A549 (cell line): ENCODE results near the gene NLK. TPM values are rescaled to one million over a fixed set of nuclear protein-coding genes. Genes with fewer than 3 reads are reported as not detected.

Experiments used
- ATAC-seq, 2 experiments: fragments of 200-7000 bp in 1 of 2; fragments of >200 bp in 1 of 2; cut with Nextera tagmentation in 1 of 2; cut with Tn5 transposase in 1 of 2; 3 replicates each; pipeline versions ENCODE4 v1.8.0 to v1.9.1; 2018 to 2020; ENCODE audit warnings: mild to moderate bottlenecking in 1 of 2, moderate library complexity in 1 of 2
- CTCF ChIA-PET: fragments of 300-600 bp; sonication (Branson Sonifier 250); formaldehyde crosslinking; extraction: SDS; loops from one replicate; lab custom pipeline; 2021; ENCODE audit warnings: antibody characterized with exemption, inconsistent platforms; lab: Yijun Ruan, JAX
- POLR2A ChIA-PET: fragments of 350-600 bp; formaldehyde crosslinking; extraction: SDS; loops from one replicate; lab custom pipeline; 2021; ENCODE audit warnings: antibody characterized with exemption, inconsistent platforms; lab: Yijun Ruan, JAX
- DNase-seq, 2 experiments: peaks; one replicate each; pipeline versions ENCODE4 v3.0.0 to v3.0.0-alpha.2; 2011 to 2016; ENCODE audit warnings: low read depth in 1 of 2, low spot score in 1 of 2
- FAIRE-seq: peaks from 2 replicates; lab custom pipeline; 2011; peaks lifted over from hg19 to GRCh38; lab: Jason Lieb, UNC
- H3K27ac ChIP-seq, 2 experiments: fragments of >200 bp; sonication (Bioruptor Twin); formaldehyde crosslinking; 3 replicates each; pipeline ENCODE4 v1.5.1; 2016 to 2017
- H3K4me1 ChIP-seq: fragments of >200 bp; sonication (Bioruptor Twin); formaldehyde crosslinking; 3 replicates; pipeline ENCODE4 v1.6.1; 2016
- H3K4me2 ChIP-seq: fragments of >200 bp; sonication (Bioruptor Twin); formaldehyde crosslinking; 3 replicates; pipeline ENCODE4 v1.6.1; 2016
- H3K4me3 ChIP-seq: fragments of >200 bp; sonication (Bioruptor Twin); formaldehyde crosslinking; 3 replicates; pipeline ENCODE4 v1.5.1; 2016
- H3K9me3 ChIP-seq: fragments of >200 bp; sonication (Bioruptor Twin); formaldehyde crosslinking; 3 replicates; pipeline ENCODE4 v1.6.1; 2016
- CEBPB ChIP-seq, 2 experiments: fragments of >200 bp in 1 of 2; sonication (Bioruptor Twin) in 1 of 2; formaldehyde crosslinking in 1 of 2; IDR thresholded peaks; 2 replicates each; pipeline ENCODE4 v1.6.1; 2012 to 2016
- CHD2 ChIP-seq: fragments of 150-350 bp; IDR thresholded peaks from 2 replicates; pipeline ENCODE4 v1.6.1; 2014; ENCODE audit warnings: low read length; ENCODE audit not compliant: partially characterized antibody
- CHD4 ChIP-seq: fragments of 200-600 bp; sonication (generic); IDR thresholded peaks from 2 replicates; pipeline ENCODE4 v1.6.1; 2016; ENCODE audit warnings: antibody characterized with exemption, mild to moderate bottlenecking, borderline replicate concordance
- CTCF ChIP-seq: fragments of >200 bp; sonication (Bioruptor Twin); formaldehyde crosslinking; IDR thresholded peaks from 3 replicates; pipeline ENCODE4 v1.5.1; 2016
- EP300 ChIP-seq, 2 experiments: fragments of >200 bp; sonication (Bioruptor Twin); formaldehyde crosslinking; IDR thresholded peaks; 2 replicates in 1 of 2; 3 replicates in 1 of 2; pipeline ENCODE4 v1.6.1; 2016 to 2017
- ESRRA ChIP-seq: fragments of 150-350 bp; IDR thresholded peaks from 2 replicates; pipeline ENCODE4 v1.6.1; 2014; ENCODE audit warnings: mild to moderate bottlenecking, low read length, borderline replicate concordance
- FOSL2 ChIP-seq, 2 experiments: fragments of 450-650 bp in 1 of 2; fragments of >200 bp in 1 of 2; sonication (Bioruptor Twin) in 1 of 2; formaldehyde crosslinking; IDR thresholded peaks; 2 replicates each; pipeline versions ENCODE4 v1.5.0 to v1.6.1; 2016 to 2020; ENCODE audit warnings: mild to moderate bottlenecking in 1 of 2, moderate library complexity in 1 of 2
- HDAC2 ChIP-seq: fragments of 200-600 bp; sonication (generic); IDR thresholded peaks from 2 replicates; pipeline ENCODE4 v1.6.1; 2016
- HES2 ChIP-seq: fragments of >200 bp; sonication (Bioruptor Twin); formaldehyde crosslinking; IDR thresholded peaks from 2 replicates; pipeline ENCODE4 v1.6.1; 2016
- HMGXB4 ChIP-seq: fragments of 250-450 bp; sonication (Bioruptor Pico); IDR thresholded peaks from 2 replicates; pipeline ENCODE4 v1.5.0; 2021; ENCODE audit warnings: mild to moderate bottlenecking, moderate library complexity, borderline replicate concordance
- HOXA7 ChIP-seq: fragments of 250-450 bp; sonication (Bioruptor Pico); IDR thresholded peaks from 2 replicates; pipeline ENCODE4 v1.5.0; 2020; ENCODE audit warnings: mild to moderate bottlenecking, moderate library complexity
- HOXB13 ChIP-seq: fragments of 250-450 bp; sonication (Bioruptor Pico); IDR thresholded peaks from 2 replicates; pipeline ENCODE4 v1.5.0; 2020; ENCODE audit warnings: low read depth, mild to moderate bottlenecking, moderate library complexity
- JUNB ChIP-seq: fragments of >200 bp; sonication (Bioruptor Twin); formaldehyde crosslinking; IDR thresholded peaks from 2 replicates; pipeline ENCODE4 v1.6.1; 2016
- KDM5A ChIP-seq: fragments of 200-600 bp; sonication (generic); IDR thresholded peaks from 2 replicates; pipeline ENCODE4 v1.6.1; 2016; ENCODE audit warnings: antibody characterized with exemption, mild to moderate bottlenecking
- MAFK ChIP-seq: fragments of 450-650 bp; IDR thresholded peaks from 2 replicates; pipeline ENCODE4 v1.6.1; 2014; ENCODE audit not compliant: partially characterized antibody
- MAX ChIP-seq: IDR thresholded peaks from 2 replicates; pipeline ENCODE4 v1.6.1; 2012
- MYC ChIP-seq: IDR thresholded peaks from 2 replicates; pipeline ENCODE4 v1.6.1; 2012; ENCODE audit warnings: mild to moderate bottlenecking, inconsistent platforms, low read length, improper control_type of control experiment, borderline replicate concordance
- NFE2L2 ChIP-seq: fragments of 150-350 bp; conservative IDR thresholded peaks from 2 replicates; pipeline ENCODE4 v1.6.1; 2014; ENCODE audit warnings: low read length
- NPAS2 ChIP-seq: fragments of 250-450 bp; sonication (Bioruptor Pico); IDR thresholded peaks from 2 replicates; pipeline ENCODE4 v1.8.0; 2022; ENCODE audit warnings: mild to moderate bottlenecking, moderate library complexity, borderline replicate concordance
- PBX3 ChIP-seq: IDR thresholded peaks from 2 replicates; pipeline ENCODE4 v1.6.1; 2012
- POLR2A ChIP-seq: IDR thresholded peaks from 2 replicates; pipeline ENCODE4 v1.6.1; 2012; ENCODE audit warnings: mild to moderate bottlenecking, low read length
- RARB ChIP-seq: fragments of 250-450 bp; sonication (Bioruptor Pico); IDR thresholded peaks from 2 replicates; pipeline ENCODE4 v1.8.0; 2021; ENCODE audit warnings: mild to moderate bottlenecking, moderate library complexity
- RCOR1 ChIP-seq: fragments of 150-350 bp; IDR thresholded peaks from 2 replicates; pipeline ENCODE4 v1.6.1; 2014; ENCODE audit warnings: antibody characterized with exemption, low read length, low read depth
- REST ChIP-seq: fragments of 200-600 bp; sonication (generic); IDR thresholded peaks from 2 replicates; pipeline ENCODE4 v1.6.1; 2016; ENCODE audit warnings: antibody characterized with exemption, mild to moderate bottlenecking, moderate library complexity
- SREBF2 ChIP-seq: fragments of 450-650 bp; IDR thresholded peaks from 2 replicates; pipeline ENCODE4 v1.6.1; 2014; ENCODE audit warnings: mild to moderate bottlenecking, moderate library complexity
- ZC3H11A ChIP-seq: fragments of 450-650 bp; IDR thresholded peaks from 2 replicates; pipeline ENCODE4 v1.6.1; 2014; ENCODE audit warnings: antibody characterized with exemption, mild to moderate bottlenecking
- ZNF302 ChIP-seq: fragments of 250-450 bp; sonication (Bioruptor Pico); IDR thresholded peaks from 2 replicates; pipeline ENCODE4 v1.9.0; 2021; ENCODE audit warnings: inconsistent platforms, mild to moderate bottlenecking, moderate library complexity
- ZSCAN20 ChIP-seq: fragments of 250-450 bp; sonication (Bioruptor Pico); IDR thresholded peaks from 2 replicates; pipeline ENCODE4 v1.8.0; 2022; ENCODE audit warnings: mild to moderate bottlenecking, moderate library complexity
- WGBS: methylation state at CpG from one replicate; pipeline ENCODE4 v1.1.6; 2017; ENCODE audit errors: missing lambda C conversion rate; 5-methylcytosine and 5-hydroxymethylcytosine counted together
- polyA plus RNA-seq, 4 experiments: library from polyadenylated mRNA; depleted of rRNA in 3 of 4; stranded (reverse); fragments of >200 nt; fragmentation: RNase III in 1 of 4; extraction: RNeasy Plus Mini Kit Qiagen cat#74134 plus additional on column Dnase treatment in 1 of 4; gene quantifications; 2 replicates in 3 of 4; 3 replicates in 1 of 4; pipeline ENCODE4 v1.2.3, GENCODE V29; 2011 to 2017

The NLK gene
- polyA plus RNA-seq, 2 of the 4 experiments (the other 2 are of a cell fraction): 11.8 to 26.5 TPM

- TF ChIP-seq NPAS2 (CRISPR knock-in tag) (no peak), FOSL2 (IDR thresholded peaks at IDR 0.05) (no peak), FOSL2 (CRISPR knock-in tag; IDR thresholded peaks at IDR 0.05) (no peak), CTCF (no peak), JUNB (no peak), CEBPB (IDR thresholded peaks at IDR 0.05) (no peak), CHD2 (no peak), MYC (no peak), CHD4 (no peak), EP300 (IDR thresholded peaks at IDR 0.05) (no peak), HOXB13 (CRISPR knock-in tag) (no peak), RCOR1 (no peak), SREBF2 (no peak), ZSCAN20 (no peak), MAX (no peak), HOXA7 (no peak), RARB (CRISPR knock-in tag) (no peak), ZC3H11A (no peak), PBX3 (no peak)
- Histone ChIP-seq H3K27ac (no peak overlapping the region), H3K9me3 (no peaks in the 10 kb centered on the region), H3K4me1 (peaks cover 21% of the 10 kb centered on the region), H3K4me2 (no peak overlapping the region), H3K4me3 (no peak overlapping the region)
- DNase-seq (no peak), FAIRE-seq (no peak), ATAC-seq (no peak)
- 55% methylated on average over 3 of the region's 3 CpGs for WGBS
- POLR2A ChIA-PET: interaction anchor here (0.7 kb wide), 1 partner anchor 112 kb away, joined by 5 read pairs; no protein-coding TSS in a partner anchor
- CTCF ChIA-PET: interaction anchor here (0.6 to 1.9 kb wide), 5 partner anchors 9 to 279 kb away, joined by 3 to 7 read pairs (median 4); no protein-coding TSS in a partner anchor
Observed at GRCh38 chr17:28039251-28039650, 3.2 kb upstream of the NLK start.

GRCh38 chr17:28040406-28040805 is 2.1 kb upstream of the NLK start:
- ChIA-PET CTCF (interaction anchor here (0.8 to 1.9 kb wide), 2 partner anchors 10 to 235 kb away, joined by 3 to 7 read pairs; no protein-coding TSS in a partner anchor), POLR2A (interaction anchor here (1.6 kb wide), 1 partner anchor 295 kb away, joined by 5 read pairs; the partner anchor contains the start of gene TNFAIP1)
- Histone ChIP-seq H3K9me3 (no peaks in the 10 kb centered on the region), H3K4me2 (peak overlapping the region; percentile 69), H3K4me1 (peaks cover 29% of the 10 kb centered on the region), H3K27ac (peak overlapping the region in 1 of 2 experiments; percentile 18; a peak in 1 of 6 replicates), H3K4me3 (peak overlapping the region; percentile 78)
- ATAC-seq (no peak), DNase-seq (no peak), FAIRE-seq (no peak)
- TF ChIP-seq HDAC2: no peak
- no peak for TF ChIP-seq HES2
- no peak for TF ChIP-seq FOSL2 (IDR thresholded peaks at IDR 0.05)
- no peak for TF ChIP-seq FOSL2 (CRISPR knock-in tag; IDR thresholded peaks at IDR 0.05)
- TF ChIP-seq CEBPB (IDR thresholded peaks at IDR 0.05): no peak
- TF ChIP-seq HMGXB4 (CRISPR knock-in tag): no peak
- TF ChIP-seq KDM5A: no peak
- TF ChIP-seq RARB (CRISPR knock-in tag): no peak
- TF ChIP-seq HOXA7: no peak
- no peak for TF ChIP-seq NFE2L2
- no peak for TF ChIP-seq MAFK
- TF ChIP-seq REST: no peak
- no peak for TF ChIP-seq ZNF302
- no peak for TF ChIP-seq ESRRA
- TF ChIP-seq NPAS2 (CRISPR knock-in tag): no peak
- TF ChIP-seq EP300 (IDR thresholded peaks at IDR 0.05): no peak
- TF ChIP-seq POLR2A: no peak
- WGBS: 69% methylated on average over 6 of the region's 6 CpGs
